Stimulated activated memory B cell treated with anti-CD40 and anti-IgM and Interleukin-4, amounts not matched to agents 10 μg/mL and 1 μg/mL and 100 μg/mL, for 72 hours (primary cell): ENCODE results near the gene CADM1.

Source experiments
- ATAC-seq: fragments of 150-1000 bp; cut with Tn5 transposase; 2 replicates; pipeline ENCODE4 v1.10.0; 2021
- H3K27ac Mint-ChIP-seq: one replicate; pipeline ENCODE4 v1.8.0; 2022; ENCODE audit warnings: mild to moderate bottlenecking, mixed read lengths
- H3K27me3 Mint-ChIP-seq: one replicate; pipeline ENCODE4 v1.8.0; 2022; ENCODE audit warnings: mixed read lengths
- H3K36me3 Mint-ChIP-seq: one replicate; pipeline ENCODE4 v1.8.0; 2022; ENCODE audit warnings: mixed read lengths
- H3K4me1 Mint-ChIP-seq: one replicate; pipeline ENCODE4 v1.8.0; 2022; ENCODE audit warnings: mixed read lengths
- H3K4me3 Mint-ChIP-seq: one replicate; pipeline ENCODE4 v1.8.0; 2022; ENCODE audit warnings: mild to moderate bottlenecking, moderate library complexity, mixed read lengths
- H3K9me3 Mint-ChIP-seq: one replicate; pipeline ENCODE4 v1.8.0; 2022; ENCODE audit warnings: mixed read lengths

The CADM1 gene

GRCh38 chr11:115276799-115277198 lies 227.4 kb downstream of the CADM1 start:
- no peak overlapping the region for H3K27ac Mint-ChIP-seq
- H3K27me3 Mint-ChIP-seq, result no peaks in the 10 kb centered on the region
- ATAC-seq, result no peak
- peaks cover 3% of the 10 kb centered on the region for H3K9me3 Mint-ChIP-seq
- peaks cover 6% of the 10 kb centered on the region for H3K4me1 Mint-ChIP-seq
- H3K4me3 Mint-ChIP-seq, result no peak overlapping the region
- no peaks in the 10 kb centered on the region for H3K36me3 Mint-ChIP-seq

DNA sequence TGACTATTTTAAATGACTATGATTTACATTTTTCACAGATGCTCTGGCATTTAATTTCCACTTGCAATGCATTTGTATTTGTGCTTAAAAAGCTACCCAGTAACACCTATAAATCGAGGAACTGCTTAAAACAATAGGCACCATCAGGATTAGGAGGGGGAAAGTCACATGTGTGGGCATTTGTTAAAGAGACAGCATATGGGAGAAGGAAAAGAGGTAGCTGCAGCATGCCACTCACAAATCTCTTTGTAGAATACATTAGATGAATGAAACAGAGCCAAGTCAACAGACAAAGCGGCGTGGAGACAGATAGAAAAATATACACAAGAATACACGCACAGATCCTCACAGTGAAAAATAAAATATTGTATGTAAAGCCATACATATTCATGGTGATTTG lies 228.0 kb downstream of the CADM1 start:
- no peak overlapping the region for H3K27ac Mint-ChIP-seq
- peaks cover 6% of the 10 kb centered on the region for H3K4me1 Mint-ChIP-seq
- H3K9me3 Mint-ChIP-seq, result peaks cover 3% of the 10 kb centered on the region

GRCh38 chr11:115275045-115275444 lies 229.2 kb downstream of the CADM1 start:
- Mint-ChIP-seq H3K36me3 (no peaks in the 10 kb centered on the region), H3K27ac (no peak overlapping the region), H3K27me3 (no peaks in the 10 kb centered on the region), H3K4me1 (peaks cover 6% of the 10 kb centered on the region), H3K4me3 (no peak overlapping the region), H3K9me3 (peaks cover 3% of the 10 kb centered on the region)
- ATAC-seq, result peak; percentile 57

More for the DNA sequence above, 228.0 kb downstream of the CADM1 start:
- Mint-ChIP-seq H3K4me3 (no peak overlapping the region), H3K36me3 (no peaks in the 10 kb centered on the region), H3K27me3 (no peaks in the 10 kb centered on the region)
- no peak for ATAC-seq

DNA sequence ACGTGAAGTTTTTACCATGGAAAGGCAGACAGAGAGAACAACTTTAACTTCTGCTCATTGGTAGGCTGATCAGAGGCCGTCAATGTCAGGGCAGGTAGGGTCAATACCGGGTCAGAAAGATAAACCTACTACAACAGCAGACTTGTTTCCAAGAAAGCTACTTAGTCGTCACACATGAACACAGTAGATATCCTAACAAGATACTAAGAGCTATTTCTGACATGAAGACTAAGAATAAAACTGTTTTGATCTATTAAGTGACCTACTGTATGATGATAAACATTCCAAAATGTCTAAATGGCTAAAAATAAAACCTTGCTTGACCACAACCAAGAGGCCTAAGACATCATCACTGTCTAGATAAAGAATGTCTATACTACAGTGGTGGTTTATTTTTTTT lies 231.3 kb downstream of the CADM1 start:
- H3K4me1 Mint-ChIP-seq, result peaks cover 6% of the 10 kb centered on the region
- peaks cover 3% of the 10 kb centered on the region for H3K9me3 Mint-ChIP-seq
- H3K4me3 Mint-ChIP-seq, result no peak overlapping the region
- ATAC-seq, result no peak
- no peaks in the 10 kb centered on the region for H3K36me3 Mint-ChIP-seq
- no peaks in the 10 kb centered on the region for H3K27me3 Mint-ChIP-seq
- H3K27ac Mint-ChIP-seq, result no peak overlapping the region

GRCh38 chr11:115271643-115272042 lies 232.6 kb downstream of the CADM1 start:
- Mint-ChIP-seq H3K27me3 (no peaks in the 10 kb centered on the region), H3K4me1 (peaks cover 6% of the 10 kb centered on the region), H3K27ac (no peak overlapping the region), H3K4me3 (no peak overlapping the region), H3K36me3 (no peaks in the 10 kb centered on the region), H3K9me3 (peaks cover 3% of the 10 kb centered on the region)
- no peak for ATAC-seq

DNA sequence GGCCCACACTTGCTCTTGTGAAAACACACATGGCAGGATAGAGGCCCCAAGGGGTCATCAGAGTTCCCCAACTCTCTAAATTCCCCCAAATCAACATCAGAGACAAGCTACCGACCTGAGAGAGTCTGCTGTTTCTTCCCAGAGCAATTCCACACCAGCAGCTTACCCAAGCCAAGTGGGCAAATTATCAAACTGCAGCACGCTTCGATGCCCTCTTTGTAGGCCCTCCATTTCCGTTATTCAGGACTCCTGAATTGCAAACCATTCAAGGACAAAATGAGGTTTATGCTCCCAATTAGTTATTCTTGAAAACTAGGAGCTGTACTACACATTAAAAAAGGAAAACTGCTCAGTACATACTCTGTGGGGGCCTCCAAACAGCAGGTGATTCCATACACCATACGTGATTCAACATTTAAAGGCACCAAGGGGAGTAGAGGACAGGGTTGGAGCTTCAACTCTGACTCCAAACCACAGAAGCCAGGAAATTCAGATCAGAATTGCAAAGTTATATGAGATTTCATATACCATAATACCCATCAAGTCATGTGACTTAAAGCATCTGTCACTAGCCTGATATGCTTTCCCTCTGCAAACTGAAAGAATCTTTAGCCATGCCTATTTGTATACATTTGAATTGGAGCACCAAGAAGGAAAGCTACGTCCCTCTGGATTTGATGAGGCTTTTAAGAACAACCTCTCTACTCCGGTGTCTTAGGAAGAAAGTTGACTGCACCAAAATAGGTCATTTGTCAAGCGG lies 234.8 kb downstream of the CADM1 start:
- ATAC-seq, result no peak
- Mint-ChIP-seq H3K27ac (no peak overlapping the region), H3K27me3 (no peaks in the 10 kb centered on the region), H3K4me1 (no peaks in the 10 kb centered on the region), H3K36me3 (no peaks in the 10 kb centered on the region), H3K9me3 (no peaks in the 10 kb centered on the region), H3K4me3 (no peak overlapping the region)

DNA sequence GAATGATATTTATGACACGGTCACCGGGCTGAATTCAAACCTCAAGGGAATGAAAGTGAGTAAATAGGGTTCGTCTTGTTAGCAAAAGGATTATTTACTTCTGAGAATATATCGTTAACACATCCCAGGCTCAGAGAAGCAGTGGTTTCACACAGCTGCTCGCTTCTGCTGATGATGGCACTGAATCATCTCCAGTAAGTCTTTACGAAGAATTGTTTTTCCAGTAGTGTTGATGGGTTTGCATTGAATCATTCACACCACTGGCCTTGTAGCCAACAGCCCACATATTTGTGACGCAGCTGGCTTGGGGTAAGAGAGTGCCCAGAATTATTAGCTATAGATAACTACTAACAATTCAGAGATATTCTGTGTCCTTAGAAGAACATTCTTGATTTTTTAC lies 236.3 kb downstream of the CADM1 start:
- Mint-ChIP-seq H3K9me3 (no peaks in the 10 kb centered on the region), H3K4me1 (no peaks in the 10 kb centered on the region), H3K27ac (no peak overlapping the region), H3K4me3 (no peak overlapping the region), H3K27me3 (no peaks in the 10 kb centered on the region), H3K36me3 (no peaks in the 10 kb centered on the region)
- no peak for ATAC-seq

- Mint-ChIP-seq H3K4me3 (no peak overlapping the region), H3K9me3 (no peaks in the 10 kb centered on the region), H3K27ac (no peak overlapping the region), H3K4me1 (no peaks in the 10 kb centered on the region), H3K36me3 (no peaks in the 10 kb centered on the region), H3K27me3 (no peaks in the 10 kb centered on the region)
- no peak for ATAC-seq
Observed at GRCh38 chr11:115267238-115267781, 236.9 kb downstream of the CADM1 start.

GRCh38 chr11:115266066-115266639 lies 238.1 kb downstream of the CADM1 start:
- no peak overlapping the region for H3K4me3 Mint-ChIP-seq
- H3K27ac Mint-ChIP-seq, result no peak overlapping the region
- no peaks in the 10 kb centered on the region for H3K9me3 Mint-ChIP-seq
- no peaks in the 10 kb centered on the region for H3K36me3 Mint-ChIP-seq
- no peaks in the 10 kb centered on the region for H3K27me3 Mint-ChIP-seq
- H3K4me1 Mint-ChIP-seq, result no peaks in the 10 kb centered on the region
- no peak for ATAC-seq

- no peak overlapping the region for H3K4me3 Mint-ChIP-seq
- H3K4me1 Mint-ChIP-seq, result no peaks in the 10 kb centered on the region
- H3K36me3 Mint-ChIP-seq, result no peaks in the 10 kb centered on the region
- H3K27me3 Mint-ChIP-seq, result no peaks in the 10 kb centered on the region
- no peak overlapping the region for H3K27ac Mint-ChIP-seq
- no peaks in the 10 kb centered on the region for H3K9me3 Mint-ChIP-seq
- ATAC-seq, result no peak
Observed at GRCh38 chr11:115263799-115264656, 240.2 kb downstream of the CADM1 start.

DNA sequence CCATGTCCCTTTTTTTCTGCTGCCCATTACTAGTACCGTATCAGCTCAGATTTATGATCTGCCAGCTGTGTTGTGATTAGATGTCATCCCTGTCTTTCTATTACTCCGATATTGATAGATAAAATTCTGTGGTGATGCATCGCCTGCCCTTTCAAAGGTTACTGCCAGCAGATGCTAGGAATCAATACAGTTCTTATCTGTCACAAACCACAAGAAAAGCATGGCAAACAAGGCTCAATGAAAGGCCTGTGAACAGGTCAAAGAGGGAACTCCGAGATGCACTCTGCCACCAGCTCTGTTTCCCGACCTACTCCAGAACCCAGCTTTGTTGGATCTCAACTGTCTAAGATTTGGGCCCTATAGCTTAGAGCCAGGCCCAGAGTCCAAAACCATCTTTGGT lies 246.0 kb downstream of the CADM1 start:
- no peaks in the 10 kb centered on the region for H3K27me3 Mint-ChIP-seq

GRCh38 chr11:115257678-115258077 lies 246.5 kb downstream of the CADM1 start:
- no peaks in the 10 kb centered on the region for H3K27me3 Mint-ChIP-seq
- peaks cover 25% of the 10 kb centered on the region for H3K4me1 Mint-ChIP-seq
- H3K36me3 Mint-ChIP-seq, result no peaks in the 10 kb centered on the region
- H3K4me3 Mint-ChIP-seq, result no peak overlapping the region
- H3K27ac Mint-ChIP-seq, result peak overlapping the region; percentile 17
- H3K9me3 Mint-ChIP-seq, result no peaks in the 10 kb centered on the region
- ATAC-seq, result no peak

More for the DNA sequence above, 246.0 kb downstream of the CADM1 start:
- Mint-ChIP-seq H3K9me3 (no peaks in the 10 kb centered on the region), H3K4me1 (peaks cover 25% of the 10 kb centered on the region), H3K36me3 (no peaks in the 10 kb centered on the region), H3K27ac (peak overlapping the region; percentile 17), H3K4me3 (no peak overlapping the region)
- no peak for ATAC-seq

DNA sequence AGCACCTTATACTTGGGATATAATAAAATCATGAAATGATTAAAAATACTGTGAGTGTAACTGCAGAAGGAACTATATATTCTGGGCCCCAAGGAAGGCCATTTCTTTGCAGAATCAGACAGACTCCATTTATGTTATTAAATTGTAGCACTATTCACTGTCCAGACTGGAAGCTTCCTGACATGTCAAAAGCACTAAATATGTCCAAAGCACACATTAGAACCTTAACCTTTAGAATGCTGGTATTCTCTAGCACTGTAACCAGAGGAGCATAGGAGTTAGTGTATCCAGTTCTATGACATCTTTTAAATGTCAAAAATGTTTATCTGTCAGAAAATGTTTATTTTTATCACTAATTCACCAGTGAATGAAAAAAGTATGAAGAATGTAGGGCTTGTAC lies 246.9 kb downstream of the CADM1 start:
- H3K27ac Mint-ChIP-seq, result peak overlapping the region; percentile 52
- H3K27me3 Mint-ChIP-seq, result no peaks in the 10 kb centered on the region
- no peaks in the 10 kb centered on the region for H3K9me3 Mint-ChIP-seq
- peaks cover 25% of the 10 kb centered on the region for H3K4me1 Mint-ChIP-seq
- no peaks in the 10 kb centered on the region for H3K36me3 Mint-ChIP-seq
- no peak overlapping the region for H3K4me3 Mint-ChIP-seq
- ATAC-seq, result no peak

DNA sequence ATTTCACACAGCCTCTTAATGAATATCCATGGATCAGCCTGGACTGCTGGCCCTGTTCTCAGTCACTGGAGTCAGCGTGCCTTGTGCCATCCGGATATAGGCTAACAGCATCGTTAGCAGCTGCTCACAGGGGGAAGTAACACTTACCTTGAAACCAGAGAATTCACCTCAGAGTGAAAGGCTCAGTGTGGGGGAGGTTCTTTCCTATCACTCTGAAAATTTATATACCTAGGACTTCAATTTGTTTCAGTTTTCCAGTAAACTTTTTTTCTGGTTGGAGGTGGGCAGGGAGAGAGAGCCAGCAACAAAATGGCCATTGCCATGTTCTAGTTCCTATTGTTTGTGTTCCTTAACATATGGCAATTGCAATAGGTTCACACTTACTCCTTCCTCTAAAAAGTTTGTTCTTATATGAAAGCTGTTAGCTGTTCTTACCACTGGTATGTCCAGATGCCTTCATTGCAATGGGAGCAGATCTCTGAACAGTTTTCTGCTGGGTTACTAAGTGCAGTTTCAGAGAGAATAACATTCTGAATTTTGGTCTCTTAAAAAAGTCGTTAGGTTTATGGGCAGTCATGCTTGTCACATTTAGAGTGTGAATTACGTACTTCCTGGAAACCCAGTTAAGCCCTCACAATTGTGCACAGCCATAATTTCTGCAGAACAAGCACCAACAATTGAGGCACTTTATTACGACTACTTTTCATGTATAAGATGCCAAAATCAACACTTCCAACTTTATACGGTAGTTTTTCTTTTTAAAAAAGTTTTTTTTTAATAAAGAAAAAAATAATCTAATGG lies 247.6 kb downstream of the CADM1 start:
- Mint-ChIP-seq H3K27me3 (no peaks in the 10 kb centered on the region), H3K9me3 (no peaks in the 10 kb centered on the region), H3K36me3 (no peaks in the 10 kb centered on the region), H3K4me3 (no peak overlapping the region), H3K4me1 (peaks cover 25% of the 10 kb centered on the region), H3K27ac (peak overlapping the region; percentile 52)
- ATAC-seq, result peak; percentile 81
